GM18511 (cell line): ENCODE results near the gene HMCN2.
"Not testable (repeated sequence)": the region's sequence is repeated elsewhere in the genome, so short reads cannot be mapped to it uniquely, and the experiment has no call there.

Experiments used
- ATAC-seq: cut with Tn5 transposase; IDR thresholded peaks from one replicate; pipeline ENCODE4 v1.9.1; 2021; ENCODE audit warnings: mild to moderate bottlenecking, moderate library complexity; ENCODE audit not compliant: unreplicated experiment

Gene HMCN2

GRCh38 chr9:130382636-130383349, 117.2 kb downstream of the HMCN2 start:
- ATAC-seq = no peak

GRCh38 chr9:130383350-130383715, 117.8 kb downstream of the HMCN2 start:
- ATAC-seq = no peak

DNA sequence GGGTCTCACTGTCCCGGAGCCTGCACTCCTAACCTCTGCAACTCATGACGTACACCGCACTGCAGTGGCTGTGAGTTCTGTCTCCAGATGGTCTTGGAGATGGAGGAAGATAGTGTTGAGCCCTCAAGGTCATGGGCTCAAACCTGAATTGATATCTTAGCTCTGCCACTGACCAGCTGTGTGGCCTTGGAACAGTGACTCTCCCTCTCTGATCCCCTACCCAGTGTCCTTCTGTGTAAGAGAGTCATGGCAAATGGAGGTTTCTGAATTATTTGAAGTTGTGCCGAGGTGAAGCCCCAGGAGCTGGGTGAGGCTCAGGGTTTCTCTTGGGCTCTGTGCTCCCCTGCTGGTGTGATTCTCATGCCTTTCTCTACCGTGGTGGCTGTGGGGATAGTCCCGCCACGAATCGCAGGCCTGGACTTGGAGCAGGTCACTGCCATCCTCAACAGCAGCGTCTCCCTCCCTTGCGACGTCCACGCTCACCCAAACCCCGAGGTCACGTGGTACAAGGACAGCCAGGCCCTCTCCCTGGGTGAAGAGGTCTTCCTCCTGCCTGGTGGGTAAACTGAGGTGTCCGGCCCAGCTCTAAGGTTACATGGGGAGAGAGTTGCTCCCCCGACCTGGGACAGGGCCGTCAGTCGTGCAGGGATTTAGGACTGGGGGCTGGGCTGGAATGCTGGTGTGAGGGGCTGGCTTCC, 118.6 kb downstream of the HMCN2 start:
- no peak for ATAC-seq

DNA sequence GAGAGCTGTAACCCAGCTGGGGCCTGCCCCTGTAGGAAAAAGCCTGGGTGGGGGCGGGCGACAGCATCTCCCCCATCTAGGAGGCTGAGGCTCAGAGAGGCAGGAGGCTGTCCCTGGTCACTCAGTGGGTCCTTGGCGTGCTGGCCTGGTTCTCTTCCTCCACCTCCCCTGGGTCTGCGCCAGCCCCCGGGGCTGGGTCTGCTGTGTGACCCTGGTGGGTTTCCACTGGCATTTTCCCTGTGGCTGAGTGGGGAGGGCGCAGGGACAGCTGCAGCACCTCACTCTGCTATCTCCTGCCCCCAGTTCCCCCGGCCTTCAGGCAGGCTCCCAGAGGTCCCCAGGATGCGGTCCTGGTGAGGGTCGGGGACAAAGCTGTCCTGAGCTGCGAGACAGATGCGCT, 119.7 kb downstream of the HMCN2 start:
- ATAC-seq = no peak

DNA sequence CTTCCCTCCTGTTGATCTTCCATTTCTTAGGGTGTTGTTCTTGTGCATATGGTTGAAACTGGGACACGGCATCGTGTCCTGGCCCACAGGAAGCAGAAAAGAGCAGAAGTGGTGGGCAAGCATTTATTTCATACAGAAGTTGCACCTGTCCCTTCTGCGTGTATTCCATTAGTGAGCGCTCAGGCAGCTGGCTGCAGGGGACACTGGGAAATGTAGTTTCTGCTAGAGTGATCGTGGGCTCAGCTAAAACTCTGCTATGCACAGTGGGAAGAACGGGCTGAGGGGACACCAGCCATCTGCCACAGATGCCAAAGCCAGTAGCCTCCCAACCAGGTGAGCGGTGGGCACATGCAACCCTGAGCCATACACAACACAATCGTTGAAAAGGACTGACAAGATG, 121.8 kb downstream of the HMCN2 start:
- no peak for ATAC-seq

DNA sequence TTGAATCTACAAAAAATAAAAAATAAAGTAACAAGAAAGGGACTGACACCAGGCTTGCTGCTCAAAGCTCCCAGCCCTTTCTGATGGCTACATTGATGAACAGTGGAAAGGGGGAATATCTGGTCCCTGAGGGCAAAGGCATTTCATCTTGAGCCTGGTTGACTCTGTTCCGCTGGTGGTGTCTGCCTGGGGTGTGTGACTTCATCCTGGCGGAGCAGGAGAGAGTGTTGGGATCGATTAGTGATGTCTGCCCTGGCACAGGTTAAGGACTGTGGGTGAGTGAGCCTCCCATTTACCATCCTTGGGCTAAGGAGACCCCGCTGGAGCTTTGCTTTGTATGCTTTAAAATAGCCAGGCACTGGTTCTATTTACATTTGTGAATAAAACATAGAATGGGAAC, 122.3 kb downstream of the HMCN2 start:
- ATAC-seq = no peak

GRCh38 chr9:130390390-130390789, 124.8 kb downstream of the HMCN2 start:
- ATAC-seq = no peak

- ATAC-seq = no peak
Measured at GRCh38 chr9:130390986-130391385, 125.4 kb downstream of the HMCN2 start.

DNA sequence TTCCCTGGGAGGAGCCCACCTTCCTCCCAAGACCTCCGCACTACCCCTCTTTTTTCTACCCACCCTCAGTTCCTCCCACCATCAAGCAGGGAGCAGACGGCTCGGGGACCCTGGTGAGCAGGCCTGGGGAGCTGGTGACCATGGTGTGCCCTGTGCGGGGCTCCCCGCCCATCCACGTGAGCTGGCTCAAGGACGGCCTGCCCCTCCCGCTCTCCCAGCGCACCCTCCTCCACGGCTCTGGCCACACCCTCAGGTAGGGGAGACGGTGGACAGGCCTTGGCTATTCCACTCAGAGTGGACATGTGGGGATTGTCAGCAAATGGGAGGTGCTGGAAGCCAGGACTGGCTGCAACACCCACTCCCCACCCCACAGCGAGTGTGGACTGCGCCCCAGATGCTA, 126.3 kb downstream of the HMCN2 start:
- ATAC-seq = no peak

DNA sequence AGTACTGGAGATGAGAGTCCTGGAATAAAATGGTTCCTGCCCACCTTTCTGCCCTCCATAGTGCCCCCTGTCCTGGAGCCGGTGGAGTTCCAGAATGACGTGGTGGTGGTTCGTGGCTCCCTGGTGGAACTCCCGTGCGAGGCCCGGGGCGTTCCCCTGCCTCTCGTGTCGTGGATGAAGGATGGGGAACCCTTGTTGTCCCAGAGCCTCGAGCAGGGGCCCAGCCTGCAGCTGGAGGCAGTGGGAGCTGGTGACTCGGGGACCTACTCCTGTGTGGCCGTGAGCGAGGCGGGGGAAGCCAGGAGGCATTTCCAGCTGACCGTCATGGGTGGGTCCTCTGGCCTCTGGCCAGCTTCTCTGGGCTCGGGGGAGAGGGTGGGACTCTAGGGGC, 128.1 kb downstream of the HMCN2 start:
- no peak for ATAC-seq

DNA sequence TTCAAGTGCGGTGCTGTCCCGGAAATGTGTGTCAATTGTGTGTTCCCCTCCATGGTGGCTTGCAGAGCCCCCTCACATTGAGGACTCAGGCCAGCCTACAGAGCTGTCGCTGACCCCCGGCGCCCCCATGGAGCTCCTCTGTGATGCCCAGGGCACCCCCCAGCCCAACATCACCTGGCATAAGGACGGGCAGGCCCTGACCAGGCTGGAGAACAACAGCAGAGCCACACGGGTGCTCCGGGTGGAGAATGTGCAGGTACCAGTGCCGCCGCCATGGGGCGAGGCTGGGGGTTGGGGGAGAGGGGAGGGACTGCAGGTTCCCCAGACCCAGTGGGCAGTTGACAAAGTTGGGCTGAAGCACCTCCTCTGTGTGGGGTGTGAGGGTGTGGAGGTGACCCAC, 128.8 kb downstream of the HMCN2 start:
- no peak for ATAC-seq

DNA sequence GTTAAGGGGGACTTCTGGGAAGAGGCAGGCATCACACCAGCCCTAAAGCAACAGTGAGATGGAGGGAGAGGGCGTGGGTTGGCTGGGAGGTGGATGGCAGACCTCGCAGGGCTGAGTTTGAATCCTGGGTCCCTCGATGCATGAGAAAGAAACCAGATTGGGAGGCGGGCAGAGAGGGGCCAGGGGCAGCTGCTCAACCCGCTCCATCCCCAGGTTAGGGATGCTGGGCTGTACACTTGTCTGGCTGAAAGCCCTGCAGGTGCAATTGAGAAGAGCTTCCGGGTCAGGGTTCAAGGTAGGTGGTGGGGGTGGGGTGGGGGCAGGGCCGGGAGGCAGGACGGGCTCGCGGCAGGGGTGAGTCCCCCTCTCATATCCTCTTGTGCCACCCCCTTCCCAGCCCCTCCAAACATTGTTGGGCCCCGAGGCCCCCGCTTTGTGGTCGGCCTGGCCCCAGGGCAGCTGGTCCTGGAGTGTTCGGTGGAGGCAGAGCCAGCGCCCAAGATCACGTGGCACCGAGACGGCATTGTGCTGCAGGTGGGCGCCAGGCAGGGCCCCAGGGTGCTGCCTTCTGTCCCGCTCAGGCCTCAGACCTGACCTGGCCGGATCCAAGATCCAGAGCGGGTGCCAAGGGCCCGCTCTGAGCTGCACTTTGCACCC, 129.4 kb downstream of the HMCN2 start:
- ATAC-seq = no peak

DNA sequence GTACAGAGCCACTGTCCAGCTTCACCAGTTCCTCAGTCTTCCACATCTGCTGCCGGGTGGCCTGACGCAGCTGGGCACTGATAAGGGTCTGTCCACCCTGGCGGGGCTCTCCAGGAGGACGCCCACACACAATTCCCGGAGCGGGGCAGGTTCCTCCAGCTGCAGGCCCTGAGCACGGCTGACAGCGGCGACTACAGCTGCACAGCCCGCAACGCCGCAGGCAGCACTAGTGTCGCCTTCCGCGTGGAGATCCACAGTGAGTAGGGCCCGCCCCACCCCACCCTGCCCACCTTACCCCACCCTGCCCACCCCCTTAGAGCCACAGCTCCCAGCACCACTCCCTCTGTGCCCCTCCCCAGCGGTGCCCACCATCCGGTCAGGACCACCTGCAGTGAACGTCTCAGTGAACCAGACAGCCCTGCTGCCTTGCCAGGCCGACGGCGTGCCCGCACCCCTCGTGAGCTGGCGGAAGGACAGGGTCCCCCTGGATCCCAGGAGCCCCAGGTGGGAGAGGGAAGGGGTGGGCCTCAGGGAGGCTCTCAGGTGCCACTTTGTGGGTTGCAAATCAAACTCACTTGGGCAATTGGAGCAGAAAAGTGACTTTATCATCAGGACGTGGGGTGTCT, 130.4 kb downstream of the HMCN2 start:
- ATAC-seq = no peak

GRCh38 chr9:130396581-130396980, 131.0 kb downstream of the HMCN2 start:
- no peak for ATAC-seq

DNA sequence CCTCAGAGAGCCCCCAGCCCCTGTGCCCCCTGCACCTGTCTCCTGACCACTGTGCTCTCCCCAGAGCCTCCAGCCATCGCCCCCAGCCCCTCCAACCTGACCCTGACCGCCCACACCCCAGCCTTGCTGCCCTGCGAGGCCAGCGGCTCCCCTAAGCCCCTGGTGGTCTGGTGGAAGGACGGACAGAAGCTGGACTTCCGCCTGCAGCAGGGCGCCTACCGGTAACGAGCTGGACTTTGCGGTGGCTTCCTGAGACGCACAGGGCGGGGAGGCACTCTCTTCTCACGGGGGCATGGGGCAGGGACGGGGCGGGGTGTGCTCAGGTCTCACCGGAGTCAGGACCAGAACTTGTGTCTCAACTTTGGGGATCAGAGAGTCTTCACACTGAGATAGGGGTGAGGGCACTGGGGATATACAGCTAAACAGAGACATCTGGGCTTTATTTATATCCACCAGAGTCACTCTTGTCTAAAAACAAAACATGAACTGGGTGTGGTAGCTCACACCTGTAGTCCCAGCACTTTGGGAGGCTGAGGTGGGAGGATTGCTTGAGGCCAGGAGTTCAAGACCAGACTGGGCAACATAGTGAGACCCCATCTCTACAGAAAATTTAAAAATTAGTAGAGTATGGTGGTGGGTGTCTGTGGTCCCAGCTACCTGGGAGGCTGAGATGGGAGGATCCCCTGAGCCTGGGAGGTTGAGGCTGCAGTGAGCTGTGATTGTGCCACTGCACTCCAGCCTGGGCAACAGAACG, 133.1 kb downstream of the HMCN2 start:
- no peak for ATAC-seq

DNA sequence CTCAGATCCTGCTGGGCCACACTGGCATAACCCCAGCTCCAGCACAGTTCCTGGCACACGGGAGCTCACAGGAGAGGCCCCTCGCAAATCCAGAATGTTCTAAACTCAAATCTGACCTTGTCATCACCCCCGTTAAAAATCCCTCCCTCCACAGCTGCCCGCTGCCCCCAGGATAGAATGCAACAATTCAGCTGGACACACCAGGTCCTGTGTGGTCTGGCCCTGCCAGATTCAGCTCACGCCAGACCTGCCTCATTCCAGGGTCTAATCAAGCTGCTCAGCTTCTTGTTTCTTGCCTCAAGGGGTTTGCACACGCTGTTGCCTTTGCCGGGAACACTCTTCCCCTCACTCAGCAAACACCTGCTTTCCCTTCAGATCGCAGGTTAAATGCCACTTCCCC, 134.2 kb downstream of the HMCN2 start:
- no peak for ATAC-seq

- no peak for ATAC-seq
Measured at GRCh38 chr9:130400870-130401269, 135.3 kb downstream of the HMCN2 start.

DNA sequence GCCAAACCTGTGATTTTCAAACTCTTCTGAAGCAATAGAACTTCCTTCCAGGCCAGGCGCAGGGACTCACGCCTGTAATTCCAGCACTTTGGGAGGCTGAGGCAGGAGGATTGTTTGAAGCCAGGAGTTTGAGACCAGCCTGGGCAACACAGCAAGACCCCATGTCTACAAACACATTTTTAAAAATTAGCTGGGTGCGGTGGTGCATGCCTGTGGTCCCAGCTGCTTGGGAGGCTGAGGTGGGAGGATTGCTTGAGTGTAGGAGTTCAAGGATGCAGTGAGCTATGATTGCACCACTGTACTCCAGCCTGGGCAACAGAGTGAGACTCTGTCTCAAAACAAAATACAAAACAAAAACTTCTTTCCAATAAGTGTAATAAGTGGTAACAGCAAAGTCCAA, 136.2 kb downstream of the HMCN2 start:
- ATAC-seq = not testable (repeated sequence)

- no peak for ATAC-seq
Measured at GRCh38 chr9:130402243-130402642, 136.7 kb downstream of the HMCN2 start.

- no peak for ATAC-seq
Measured at GRCh38 chr9:130402645-130403440, 137.3 kb downstream of the HMCN2 start.
